ENCODE results near the gene GRHL1. TPM values are rescaled to one million over a fixed set of nuclear protein-coding genes. Genes with fewer than 3 reads are reported as not detected.

The GRHL1 gene
- total and polyA plus RNA-seq, 9 of the 15 experiments (the other 6 are each of a cell fraction or from before 2014, with no cell fraction given) = 1.7 to 6.1 (median 4.7) TPM

DNA sequence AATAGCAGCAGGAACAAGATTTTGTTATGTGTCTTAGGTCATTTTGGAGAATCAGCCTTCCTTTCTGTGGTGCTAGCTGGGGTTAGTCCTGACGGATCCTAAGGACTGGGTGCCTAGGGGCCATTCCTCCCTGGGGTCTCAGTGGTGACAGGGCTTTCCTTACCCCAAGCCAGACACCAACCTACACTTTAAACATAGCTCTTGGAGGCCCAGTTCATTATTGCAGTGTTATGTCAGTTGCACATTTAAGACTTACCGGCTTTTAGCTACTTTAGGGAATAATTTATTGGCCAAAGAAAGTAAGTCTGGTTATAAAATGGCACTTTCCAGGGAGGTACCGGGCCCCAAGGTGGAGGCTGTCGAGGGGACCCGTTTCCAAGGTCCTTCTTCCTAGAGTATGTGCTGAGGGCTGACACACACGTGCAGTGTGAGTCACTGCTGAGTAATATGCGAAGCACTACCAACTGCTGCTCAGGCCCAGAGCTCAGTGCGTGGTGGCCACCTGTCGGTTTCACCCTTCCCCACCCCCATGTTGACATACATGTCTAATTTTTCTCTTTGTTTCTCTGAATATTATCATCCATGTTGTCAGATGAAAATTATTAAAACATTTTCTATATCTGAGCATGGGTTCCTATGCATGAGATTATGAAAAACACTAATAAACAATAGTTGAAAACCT, 37.0 kb upstream of the GRHL1 start (continued):
- TF ChIP-seq, protein P1, sequence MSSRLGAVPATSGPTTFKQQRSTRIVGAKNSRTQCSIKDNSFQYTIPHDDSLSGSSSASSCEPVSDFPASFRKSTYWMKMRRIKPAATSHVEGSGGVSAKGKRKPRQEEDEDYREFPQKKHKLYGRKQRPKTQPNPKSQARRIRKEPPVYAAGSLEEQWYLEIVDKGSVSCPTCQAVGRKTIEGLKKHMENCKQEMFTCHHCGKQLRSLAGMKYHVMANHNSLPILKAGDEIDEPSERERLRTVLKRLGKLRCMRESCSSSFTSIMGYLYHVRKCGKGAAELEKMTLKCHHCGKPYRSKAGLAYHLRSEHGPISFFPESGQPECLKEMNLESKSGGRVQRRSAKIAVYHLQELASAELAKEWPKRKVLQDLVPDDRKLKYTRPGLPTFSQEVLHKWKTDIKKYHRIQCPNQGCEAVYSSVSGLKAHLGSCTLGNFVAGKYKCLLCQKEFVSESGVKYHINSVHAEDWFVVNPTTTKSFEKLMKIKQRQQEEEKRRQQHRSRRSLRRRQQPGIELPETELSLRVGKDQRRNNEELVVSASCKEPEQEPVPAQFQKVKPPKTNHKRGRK (tag; IDR thresholded peaks at IDR 0.05) = no peak
- TF ChIP-seq ZNF76 (CRISPR knock-in tag; IDR thresholded peaks at IDR 0.05; ENCODE audit: borderline replicate concordance) = no peak
- no peak for TF ChIP-seq RUNX1 (IDR thresholded peaks at IDR 0.05; ENCODE audit: low read depth)
- TF ChIP-seq MAZ (CRISPR knock-in tag; conservative IDR thresholded peaks at IDR 0.05 in 1 of 2, IDR thresholded peaks at IDR 0.05 in 1 of 2) = peak; percentile 25 to 75; a peak in 3 of 4 replicates
- TF ChIP-seq VEZF1 (CRISPR knock-in tag; IDR thresholded peaks at IDR 0.05) = peak; percentile 37
- TF ChIP-seq ZBTB40 (IDR thresholded peaks at IDR 0.05) = no peak
- no peak for TF ChIP-seq ZBTB40 (CRISPR knock-in tag; IDR thresholded peaks at IDR 0.05)
- TF ChIP-seq YBX1 (IDR thresholded peaks at IDR 0.05) = no peak
- no peak for TF ChIP-seq ZNF217 (CRISPR knock-in tag; IDR thresholded peaks at IDR 0.05)
- no peak for TF ChIP-seq NFIX (CRISPR knock-in tag; IDR thresholded peaks at IDR 0.05; ENCODE audit: low read depth)
- no peak for TF ChIP-seq CREB5 (CRISPR knock-in tag; IDR thresholded peaks at IDR 0.05)
- no peak for TF ChIP-seq TRIM24 (IDR thresholded peaks at IDR 0.05)
- TF ChIP-seq ZNF184 (CRISPR knock-in tag; IDR thresholded peaks at IDR 0.05) = no peak
- peak; percentile 56; the same call in 1 of the 2 replicates for TF ChIP-seq SMAD4 (CRISPR knock-in tag; conservative IDR thresholded peaks at IDR 0.05)
- TF ChIP-seq SRSF1 (IDR thresholded peaks at IDR 0.05; ENCODE audit: low read depth, low read length) = no peak

Measured in K562 (cell line).